SH-SY5Y (cell line): ENCODE results near the gene MCL1.

Source experiments
- GATA2 ChIP-seq: IDR thresholded peaks from 2 replicates; pipeline ENCODE4 v1.6.1; 2011; ENCODE audit warnings: mild to moderate bottlenecking, low read depth, low read length
- GATA3 ChIP-seq: IDR thresholded peaks from 2 replicates; pipeline ENCODE4 v1.6.1; 2011; ENCODE audit warnings: low read depth, mild to moderate bottlenecking, low read length, moderate library complexity

DNA sequence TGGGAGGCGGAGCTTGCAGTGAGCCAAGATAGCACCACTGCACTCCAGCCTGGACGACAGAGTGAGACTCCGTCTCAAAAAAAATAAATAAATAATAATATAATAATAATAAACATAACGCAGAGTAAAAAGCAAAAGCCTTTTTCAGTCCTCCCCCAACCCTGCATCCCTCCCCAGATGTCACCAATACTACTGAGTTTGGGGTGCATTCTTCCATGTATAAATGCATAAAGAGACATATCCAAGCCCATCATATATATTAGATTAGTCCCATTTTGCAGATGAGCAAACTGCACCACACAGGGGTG is 31.1 kb downstream of the MCL1 start:
- TF ChIP-seq GATA3: no peak
- no peak for TF ChIP-seq GATA2
